ENCODE data around the gene KIFAP3. TPM values are rescaled to one million over a fixed set of nuclear protein-coding genes. Genes with fewer than 3 reads are reported as not detected.

KIFAP3 gene
- total RNA-seq, 1 donor from 2014 or later: 48.0 TPM

GRCh38 chr1:169893645-169894423 is 180.7 kb downstream of the KIFAP3 start, which contains the start of gene SCYL3:
Gene SCYL3 (minus strand): TSS chr1:169893896. CDS start chr1:169888840, 5,056 bp downstream.
- Histone ChIP-seq H3K27me3 (ENCODE audit: control insufficient read depth in 3 of 3, insufficient read depth in 3 of 3, low read length in 3 of 3) (peaks cover 2 to 18% (median 9%) of the 10 kb centered on the region in 3 donors), H3K36me3 (ENCODE audit: control insufficient read depth in 3 of 3, insufficient read depth in 3 of 3, low read length in 3 of 3) (no peaks in the 10 kb centered on the region), H3K9ac (ENCODE audit: low read depth in 1 of 3, low read length in 3 of 3) (peak within 1 kb of the TSS; percentile 91 to 99 (median 93)), H3K4me1 (ENCODE audit: control insufficient read depth in 3 of 3, insufficient read depth in 3 of 3, low read length in 3 of 3) (peaks cover 3 to 18% (median 18%) of the 10 kb centered on the region in 3 donors), H3K27ac (ENCODE audit: low read depth, low read length) (peak within 1 kb of the TSS; percentile 99), H3K4me3 (ENCODE audit: low read length in 3 of 3) (peak within 1 kb of the TSS; percentile 82 to 96 (median 84)), H3K9me3 (ENCODE audit: control insufficient read depth in 3 of 3, low read length in 3 of 3) (no peaks in the 10 kb centered on the region)

- Histone ChIP-seq H3K4me3 (ENCODE audit: low read length in 3 of 3) (peak overlapping the region; percentile 82 to 89 (median 84)), H3K27me3 (ENCODE audit: control insufficient read depth in 3 of 3, insufficient read depth in 3 of 3, low read length in 3 of 3) (peaks cover 2 to 16% (median 9%) of the 10 kb centered on the region in 3 donors), H3K9ac (ENCODE audit: low read depth in 1 of 3, low read length in 3 of 3) (peak overlapping the region; percentile 91 to 93 (median 93)), H3K36me3 (ENCODE audit: control insufficient read depth in 3 of 3, insufficient read depth in 3 of 3, low read length in 3 of 3) (peaks cover 0 to 7% (median 0%) of the 10 kb centered on the region in 3 donors), H3K27ac (ENCODE audit: low read depth, low read length) (peak overlapping the region; percentile 99), H3K9me3 (ENCODE audit: control insufficient read depth in 3 of 3, low read length in 3 of 3) (no peaks in the 10 kb centered on the region), H3K4me1 (ENCODE audit: control insufficient read depth in 3 of 3, insufficient read depth in 3 of 3, low read length in 3 of 3) (peaks cover 3 to 18% (median 18%) of the 10 kb centered on the region in 3 donors)
Observed at GRCh38 chr1:169892927-169893644, 181.4 kb downstream of the KIFAP3 start.

- H3K9ac ChIP-seq (ENCODE audit: low read depth in 1 of 3, low read length in 3 of 3): peak overlapping the region; percentile 91 to 93 (median 93)
- no peaks in the 10 kb centered on the region for H3K9me3 ChIP-seq (ENCODE audit: control insufficient read depth in 3 of 3, low read length in 3 of 3)
- H3K27me3 ChIP-seq (ENCODE audit: control insufficient read depth in 3 of 3, insufficient read depth in 3 of 3, low read length in 3 of 3): peaks cover 2 to 11% (median 7%) of the 10 kb centered on the region in 3 donors
- peak overlapping the region; percentile 99 for H3K27ac ChIP-seq (ENCODE audit: low read depth, low read length)
- H3K36me3 ChIP-seq (ENCODE audit: control insufficient read depth in 3 of 3, insufficient read depth in 3 of 3, low read length in 3 of 3): peaks cover 0 to 10% (median 0%) of the 10 kb centered on the region in 3 donors
- peak overlapping the region; percentile 82 to 89 (median 84) for H3K4me3 ChIP-seq (ENCODE audit: low read length in 3 of 3)
- H3K4me1 ChIP-seq (ENCODE audit: control insufficient read depth in 3 of 3, insufficient read depth in 3 of 3, low read length in 3 of 3): peaks cover 3 to 18% (median 18%) of the 10 kb centered on the region in 3 donors
Observed at GRCh38 chr1:169892176-169892926, 182.1 kb downstream of the KIFAP3 start.

DNA sequence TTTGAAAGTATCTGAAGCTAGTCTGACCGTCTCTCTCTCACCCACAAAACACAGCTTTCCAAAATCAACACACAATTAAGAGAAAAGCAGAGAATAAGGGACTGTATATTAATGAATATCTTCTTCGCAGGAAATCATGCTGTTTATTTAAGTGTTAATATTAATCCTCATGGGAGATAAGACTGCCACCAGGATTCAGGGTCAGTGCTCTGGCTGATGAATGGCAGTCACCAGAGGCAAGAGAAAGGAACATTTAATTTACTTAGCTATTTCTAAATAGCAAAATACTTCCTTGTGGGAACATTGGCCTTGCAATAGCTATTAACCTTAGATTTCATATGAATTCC is 183.0 kb downstream of the KIFAP3 start:
- H3K27ac ChIP-seq (ENCODE audit: low read depth, low read length): no peak overlapping the region
- H3K4me3 ChIP-seq (ENCODE audit: low read length in 3 of 3): no peak overlapping the region
- H3K9me3 ChIP-seq (ENCODE audit: control insufficient read depth in 3 of 3, low read length in 3 of 3): no peaks in the 10 kb centered on the region
- H3K36me3 ChIP-seq (ENCODE audit: control insufficient read depth in 3 of 3, insufficient read depth in 3 of 3, low read length in 3 of 3): peaks cover 0 to 16% (median 0%) of the 10 kb centered on the region in 3 donors
- peaks cover 2 to 5% (median 4%) of the 10 kb centered on the region in 3 donors for H3K27me3 ChIP-seq (ENCODE audit: control insufficient read depth in 3 of 3, insufficient read depth in 3 of 3, low read length in 3 of 3)
- peak overlapping the region in 1 of 3 donors; percentile 16 for H3K9ac ChIP-seq (ENCODE audit: low read depth in 1 of 3, low read length in 3 of 3)
- H3K4me1 ChIP-seq (ENCODE audit: control insufficient read depth in 3 of 3, insufficient read depth in 3 of 3, low read length in 3 of 3): peaks cover 3 to 18% (median 18%) of the 10 kb centered on the region in 3 donors

GRCh38 chr1:169890761-169891538 is 183.5 kb downstream of the KIFAP3 start:
- Histone ChIP-seq H3K27me3 (ENCODE audit: control insufficient read depth in 3 of 3, insufficient read depth in 3 of 3, low read length in 3 of 3) (no peaks in the 10 kb centered on the region), H3K4me1 (ENCODE audit: control insufficient read depth in 3 of 3, insufficient read depth in 3 of 3, low read length in 3 of 3) (peaks cover 3 to 18% (median 18%) of the 10 kb centered on the region in 3 donors), H3K9me3 (ENCODE audit: control insufficient read depth in 3 of 3, low read length in 3 of 3) (no peaks in the 10 kb centered on the region), H3K4me3 (ENCODE audit: low read length in 3 of 3) (no peak overlapping the region), H3K27ac (ENCODE audit: low read depth, low read length) (no peak overlapping the region), H3K9ac (ENCODE audit: low read depth in 1 of 3, low read length in 3 of 3) (no peak overlapping the region), H3K36me3 (ENCODE audit: control insufficient read depth in 3 of 3, insufficient read depth in 3 of 3, low read length in 3 of 3) (peaks cover 0 to 16% (median 0%) of the 10 kb centered on the region in 3 donors)

GRCh38 chr1:169889871-169890270 is 184.6 kb downstream of the KIFAP3 start:
- Histone ChIP-seq H3K27ac (ENCODE audit: low read depth, low read length) (no peak overlapping the region), H3K27me3 (ENCODE audit: control insufficient read depth in 3 of 3, insufficient read depth in 3 of 3, low read length in 3 of 3) (no peaks in the 10 kb centered on the region)

GRCh38 chr1:169886931-169887330 is 187.6 kb downstream of the KIFAP3 start:
- Histone ChIP-seq H3K4me3 (ENCODE audit: low read length in 3 of 3) (no peak overlapping the region), H3K4me1 (ENCODE audit: control insufficient read depth in 3 of 3, insufficient read depth in 3 of 3, low read length in 3 of 3) (peaks cover 0 to 5% (median 2%) of the 10 kb centered on the region in 3 donors), H3K9me3 (ENCODE audit: control insufficient read depth in 3 of 3, low read length in 3 of 3) (no peaks in the 10 kb centered on the region), H3K36me3 (ENCODE audit: control insufficient read depth in 3 of 3, insufficient read depth in 3 of 3, low read length in 3 of 3) (peaks cover 0 to 23% (median 0%) of the 10 kb centered on the region in 3 donors), H3K27ac (ENCODE audit: low read depth, low read length) (no peak overlapping the region), H3K27me3 (ENCODE audit: control insufficient read depth in 3 of 3, insufficient read depth in 3 of 3, low read length in 3 of 3) (no peaks in the 10 kb centered on the region), H3K9ac (ENCODE audit: low read depth in 1 of 3, low read length in 3 of 3) (no peak overlapping the region)

More at GRCh38 chr1:169889871-169890270, 184.6 kb downstream of the KIFAP3 start:
- no peak overlapping the region for H3K9ac ChIP-seq (ENCODE audit: low read depth in 1 of 3, low read length in 3 of 3)
- H3K9me3 ChIP-seq (ENCODE audit: control insufficient read depth in 3 of 3, low read length in 3 of 3): no peaks in the 10 kb centered on the region
- no peak overlapping the region for H3K4me3 ChIP-seq (ENCODE audit: low read length in 3 of 3)
- H3K36me3 ChIP-seq (ENCODE audit: control insufficient read depth in 3 of 3, insufficient read depth in 3 of 3, low read length in 3 of 3): peaks cover 0 to 21% (median 0%) of the 10 kb centered on the region in 3 donors
- peaks cover 3 to 18% (median 18%) of the 10 kb centered on the region in 3 donors for H3K4me1 ChIP-seq (ENCODE audit: control insufficient read depth in 3 of 3, insufficient read depth in 3 of 3, low read length in 3 of 3)

GRCh38 chr1:169886422-169886821 is 188.1 kb downstream of the KIFAP3 start:
- Histone ChIP-seq H3K9ac (ENCODE audit: low read depth in 1 of 3, low read length in 3 of 3) (no peak overlapping the region), H3K4me3 (ENCODE audit: low read length in 3 of 3) (no peak overlapping the region), H3K27ac (ENCODE audit: low read depth, low read length) (no peak overlapping the region), H3K36me3 (ENCODE audit: control insufficient read depth in 3 of 3, insufficient read depth in 3 of 3, low read length in 3 of 3) (peaks cover 0 to 23% (median 0%) of the 10 kb centered on the region in 3 donors), H3K4me1 (ENCODE audit: control insufficient read depth in 3 of 3, insufficient read depth in 3 of 3, low read length in 3 of 3) (peaks cover 0 to 5% (median 0%) of the 10 kb centered on the region in 3 donors), H3K27me3 (ENCODE audit: control insufficient read depth in 3 of 3, insufficient read depth in 3 of 3, low read length in 3 of 3) (no peaks in the 10 kb centered on the region), H3K9me3 (ENCODE audit: control insufficient read depth in 3 of 3, low read length in 3 of 3) (no peaks in the 10 kb centered on the region)

DNA sequence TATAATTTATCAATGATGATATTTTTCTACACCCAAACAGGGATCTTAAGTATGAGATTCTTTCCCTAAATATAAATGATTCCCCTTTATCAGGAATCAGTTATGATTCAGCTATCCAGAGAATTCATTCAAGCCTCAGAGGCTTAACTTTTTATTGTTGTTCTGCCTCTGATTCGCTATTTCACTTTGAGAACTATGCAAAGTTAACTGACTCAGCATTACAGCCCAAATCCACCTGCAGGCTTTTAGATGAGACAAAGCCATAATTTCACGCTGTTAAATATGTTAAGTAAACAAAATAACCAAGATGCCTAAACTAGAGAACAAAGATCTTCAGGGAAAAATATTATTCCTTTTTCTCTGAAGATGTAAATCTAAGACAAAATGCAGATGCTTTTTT is 189.3 kb downstream of the KIFAP3 start:
- Histone ChIP-seq H3K9ac (ENCODE audit: low read depth in 1 of 3, low read length in 3 of 3) (no peak overlapping the region), H3K36me3 (ENCODE audit: control insufficient read depth in 3 of 3, insufficient read depth in 3 of 3, low read length in 3 of 3) (peaks cover 0 to 23% (median 0%) of the 10 kb centered on the region in 3 donors)

More for the DNA sequence above, 189.3 kb downstream of the KIFAP3 start:
- no peaks in the 10 kb centered on the region for H3K9me3 ChIP-seq (ENCODE audit: control insufficient read depth in 3 of 3, low read length in 3 of 3)
- H3K4me1 ChIP-seq (ENCODE audit: control insufficient read depth in 3 of 3, insufficient read depth in 3 of 3, low read length in 3 of 3): no peaks in the 10 kb centered on the region
- no peak overlapping the region for H3K4me3 ChIP-seq (ENCODE audit: low read length in 3 of 3)
- no peak overlapping the region for H3K27ac ChIP-seq (ENCODE audit: low read depth, low read length)
- H3K27me3 ChIP-seq (ENCODE audit: control insufficient read depth in 3 of 3, insufficient read depth in 3 of 3, low read length in 3 of 3): no peaks in the 10 kb centered on the region

Data from skeletal muscle tissue (tissue), 4 donors.